Breast epithelium (tissue), 4 donors: ENCODE results near the gene NLRP4. TPM values are rescaled to one million over a fixed set of nuclear protein-coding genes. Genes with fewer than 3 reads are reported as not detected.

Experiments used
- DNase-seq, 2 donors: peaks; one replicate each; pipeline ENCODE4 v3.0.0-alpha.2; 2019; ENCODE audit warnings: low spot score in 2 of 2
- H3K27ac ChIP-seq, 2 donors: fragments of 200-600 bp; sonication (generic) in 1 of 2; one replicate each; pipeline ENCODE4 v1.5.1; 2016 to 2019; ENCODE audit warnings: mild to moderate bottlenecking in 1 of 2
- H3K27me3 ChIP-seq, 2 donors: fragments of 200-600 bp; sonication (generic) in 1 of 2; one replicate each; pipeline versions ENCODE4 v1.5.1 to v1.6.0; 2017 to 2019; ENCODE audit warnings: control low read depth in 1 of 2, mild to moderate bottlenecking in 1 of 2
- H3K36me3 ChIP-seq: fragments of 200-600 bp; one replicate; pipeline ENCODE4 v1.5.1; 2019
- H3K4me1 ChIP-seq, 2 donors: fragments of 200-600 bp; sonication (generic); one replicate each; pipeline ENCODE4 v1.5.1; 2016 to 2019; ENCODE audit warnings: control low read depth in 1 of 2
- H3K4me3 ChIP-seq, 3 donors: fragments of 200-600 bp; sonication (generic); 1 replicate in 2 of 3; 2 replicates in 1 of 3; pipeline ENCODE4 v1.5.1; 2016 to 2019; ENCODE audit warnings: mild to moderate bottlenecking in 3 of 3, moderate library complexity in 2 of 3
- H3K9me3 ChIP-seq, 2 donors: fragments of 200-600 bp; sonication (generic) in 1 of 2; one replicate each; pipeline ENCODE4 v1.5.1; 2016 to 2019; ENCODE audit warnings: control low read depth in 1 of 2
- POLR2A ChIP-seq: fragments of 450-650 bp; IDR thresholded peaks from one replicate; pipeline ENCODE4 v1.6.1; 2016; ENCODE audit warnings: antibody characterized with exemption, mild to moderate bottlenecking, moderate library complexity
- POLR2AphosphoS5 ChIP-seq, 3 donors: sonication (generic); formaldehyde crosslinking; IDR thresholded peaks; one replicate each; pipeline ENCODE4 v1.6.1; 2017; ENCODE audit warnings: antibody characterized with exemption in 3 of 3
- intact Hi-C: fragments of 100-400 bp; cut with DNase I; formaldehyde crosslinking; loops from one replicate; pipeline ENCODE4 v1.15.1; 2023; ENCODE audit warnings: low total_unique reads
- total RNA-seq, 3 donors: library from RNA; depleted of rRNA; stranded (reverse); fragments of >200 nt; gene quantifications; one replicate each; pipeline ENCODE4 v1.1.0, GENCODE V29; 2016
- TF ChIP-seq, protein P1 (sequence below), 3 donors: fragments of 450-650 bp; IDR thresholded peaks; one replicate each; pipeline ENCODE4 v1.5.1; 2016 to 2017; ENCODE audit warnings: antibody characterized with exemption in 3 of 3, mild to moderate bottlenecking in 3 of 3, moderate library complexity in 3 of 3

The NLRP4 gene
- total RNA-seq, 3 donors from 2014 or later: not detected

GRCh38 chr19:55857149-55857548 is 20.8 kb downstream of the NLRP4 start:
- Histone ChIP-seq H3K9me3 (no peaks in the 10 kb centered on the region), H3K27me3 (no peaks in the 10 kb centered on the region), H3K4me1 (no peaks in the 10 kb centered on the region), H3K36me3 (no peaks in the 10 kb centered on the region), H3K27ac (no peak overlapping the region), H3K4me3 (no peak overlapping the region)
- intact Hi-C loops: no loop called here
- no peak for DNase-seq
- TF ChIP-seq POLR2A: no peak
- TF ChIP-seq, protein P1, sequence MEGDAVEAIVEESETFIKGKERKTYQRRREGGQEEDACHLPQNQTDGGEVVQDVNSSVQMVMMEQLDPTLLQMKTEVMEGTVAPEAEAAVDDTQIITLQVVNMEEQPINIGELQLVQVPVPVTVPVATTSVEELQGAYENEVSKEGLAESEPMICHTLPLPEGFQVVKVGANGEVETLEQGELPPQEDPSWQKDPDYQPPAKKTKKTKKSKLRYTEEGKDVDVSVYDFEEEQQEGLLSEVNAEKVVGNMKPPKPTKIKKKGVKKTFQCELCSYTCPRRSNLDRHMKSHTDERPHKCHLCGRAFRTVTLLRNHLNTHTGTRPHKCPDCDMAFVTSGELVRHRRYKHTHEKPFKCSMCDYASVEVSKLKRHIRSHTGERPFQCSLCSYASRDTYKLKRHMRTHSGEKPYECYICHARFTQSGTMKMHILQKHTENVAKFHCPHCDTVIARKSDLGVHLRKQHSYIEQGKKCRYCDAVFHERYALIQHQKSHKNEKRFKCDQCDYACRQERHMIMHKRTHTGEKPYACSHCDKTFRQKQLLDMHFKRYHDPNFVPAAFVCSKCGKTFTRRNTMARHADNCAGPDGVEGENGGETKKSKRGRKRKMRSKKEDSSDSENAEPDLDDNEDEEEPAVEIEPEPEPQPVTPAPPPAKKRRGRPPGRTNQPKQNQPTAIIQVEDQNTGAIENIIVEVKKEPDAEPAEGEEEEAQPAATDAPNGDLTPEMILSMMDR (IDR thresholded peaks at IDR 0.05): no peak
- TF ChIP-seq POLR2AphosphoS5 (IDR thresholded peaks at IDR 0.05): no peak

GRCh38 chr19:55857974-55858373 is 21.6 kb downstream of the NLRP4 start:
- H3K9me3 ChIP-seq: no peaks in the 10 kb centered on the region

GRCh38 chr19:55858401-55858800 is 22.1 kb downstream of the NLRP4 start:
- DNase-seq: no peak
- Histone ChIP-seq H3K4me3 (no peak overlapping the region), H3K27ac (no peak overlapping the region), H3K9me3 (no peaks in the 10 kb centered on the region), H3K27me3 (no peaks in the 10 kb centered on the region), H3K4me1 (no peaks in the 10 kb centered on the region), H3K36me3 (no peaks in the 10 kb centered on the region)
- no peak for TF ChIP-seq POLR2A
- TF ChIP-seq, protein P1 (IDR thresholded peaks at IDR 0.05): no peak
- intact Hi-C loops: no loop called here

More at GRCh38 chr19:55857974-55858373, 21.6 kb downstream of the NLRP4 start:
- DNase-seq: no peak
- Histone ChIP-seq H3K36me3 (no peaks in the 10 kb centered on the region), H3K27ac (no peak overlapping the region), H3K27me3 (no peaks in the 10 kb centered on the region), H3K4me3 (no peak overlapping the region), H3K4me1 (no peaks in the 10 kb centered on the region)
- TF ChIP-seq, protein P1 (IDR thresholded peaks at IDR 0.05): no peak
- no peak for TF ChIP-seq POLR2A
- intact Hi-C loops: no loop called here

- H3K4me3 ChIP-seq: no peak overlapping the region
- DNase-seq: no peak
Measured at GRCh38 chr19:55858969-55859368, 22.6 kb downstream of the NLRP4 start.

GRCh38 chr19:55866521-55866920 is 30.2 kb downstream of the NLRP4 start:
- intact Hi-C loops: no loop called here
- Histone ChIP-seq H3K4me1 (no peaks in the 10 kb centered on the region), H3K9me3 (peaks cover 0 to 4% of the 10 kb centered on the region in 2 donors), H3K27me3 (no peaks in the 10 kb centered on the region), H3K36me3 (no peaks in the 10 kb centered on the region), H3K4me3 (no peak overlapping the region), H3K27ac (no peak overlapping the region)
- DNase-seq: no peak
- no peak for TF ChIP-seq POLR2A
- TF ChIP-seq, protein P1 (IDR thresholded peaks at IDR 0.05): no peak
- TF ChIP-seq POLR2AphosphoS5 (IDR thresholded peaks at IDR 0.05): no peak

More at GRCh38 chr19:55858969-55859368, 22.6 kb downstream of the NLRP4 start:
- no peak overlapping the region for H3K27ac ChIP-seq
- TF ChIP-seq POLR2AphosphoS5 (IDR thresholded peaks at IDR 0.05) (no peak), POLR2A (no peak)
- TF ChIP-seq, protein P1 (IDR thresholded peaks at IDR 0.05): no peak
- H3K27me3 ChIP-seq: no peaks in the 10 kb centered on the region
- no peaks in the 10 kb centered on the region for H3K36me3 ChIP-seq
- intact Hi-C loops: no loop called here
- no peaks in the 10 kb centered on the region for H3K9me3 ChIP-seq
- H3K4me1 ChIP-seq: no peaks in the 10 kb centered on the region
